C1 segment of cervical spinal cord (tissue), 14 donors: ENCODE measurements around the gene INPP4A.
"Not testable (repeated sequence)": the region's sequence is repeated elsewhere in the genome, so short reads cannot be mapped to it uniquely, and the experiment has no call there.

Experiments
- DNase-seq, 14 donors: peaks; one replicate each; lab custom pipeline; 2025; lab: John Stamatoyannopoulos, UW

INPP4A gene

DNA sequence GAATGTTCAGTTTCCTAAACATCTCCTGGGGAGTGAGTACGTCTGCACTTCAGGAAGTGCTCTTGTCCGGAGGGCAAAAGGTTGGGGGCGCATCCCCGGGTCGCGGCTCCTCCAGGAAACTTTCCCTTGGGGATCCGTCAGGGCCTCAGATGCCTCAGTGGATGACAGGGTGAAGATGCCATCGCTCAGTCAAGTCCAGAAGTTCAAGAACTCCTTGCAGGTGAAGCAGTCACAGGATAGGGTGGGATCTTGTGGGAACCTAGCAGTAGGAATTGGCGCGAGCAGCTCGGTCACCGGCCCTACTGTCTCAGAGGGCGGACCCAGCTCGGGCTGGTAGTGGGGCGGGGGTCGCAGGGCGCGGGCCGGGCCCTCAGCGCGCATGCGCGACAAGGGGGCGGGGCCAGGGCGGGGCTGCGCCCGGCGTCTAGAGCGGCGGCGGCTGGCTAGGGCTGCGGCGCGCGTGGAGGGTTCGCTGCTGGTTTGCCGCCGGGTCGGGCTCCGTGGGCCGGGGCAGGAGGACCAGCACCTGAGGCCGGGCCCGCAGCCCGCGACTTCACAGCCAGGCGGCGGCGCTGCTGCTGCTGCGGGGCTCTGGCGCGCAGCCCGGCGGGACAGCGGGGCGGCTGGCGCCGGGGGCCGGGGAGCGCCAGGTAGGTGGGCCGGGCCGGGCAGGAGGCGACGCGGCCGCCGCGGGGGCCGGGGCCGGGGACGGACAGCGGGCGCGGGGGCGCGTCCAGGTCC is at the start of gene INPP4A:
Gene INPP4A, plus strand, starts transcription at position 423 of the 741 bp plus-strand sequence. CDS start 75,191 bp downstream, outside the sequence.
- peak in 13 of 14 donors; percentile 20 to 89 (median 68) for DNase-seq

DNA sequence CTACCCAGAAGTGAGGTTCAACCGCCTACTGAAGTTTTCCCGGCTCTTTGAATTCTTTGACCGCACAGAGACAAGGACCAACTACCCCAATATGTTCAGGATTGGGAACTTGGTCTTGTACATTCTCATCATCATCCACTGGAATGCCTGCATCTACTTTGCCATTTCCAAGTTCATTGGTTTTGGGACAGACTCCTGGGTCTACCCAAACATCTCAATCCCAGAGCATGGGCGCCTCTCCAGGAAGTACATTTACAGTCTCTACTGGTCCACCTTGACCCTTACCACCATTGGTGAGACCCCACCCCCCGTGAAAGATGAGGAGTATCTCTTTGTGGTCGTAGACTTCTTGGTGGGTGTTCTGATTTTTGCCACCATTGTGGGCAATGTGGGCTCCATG is 48.7 kb upstream of the INPP4A start:
- no peak for DNase-seq

DNA sequence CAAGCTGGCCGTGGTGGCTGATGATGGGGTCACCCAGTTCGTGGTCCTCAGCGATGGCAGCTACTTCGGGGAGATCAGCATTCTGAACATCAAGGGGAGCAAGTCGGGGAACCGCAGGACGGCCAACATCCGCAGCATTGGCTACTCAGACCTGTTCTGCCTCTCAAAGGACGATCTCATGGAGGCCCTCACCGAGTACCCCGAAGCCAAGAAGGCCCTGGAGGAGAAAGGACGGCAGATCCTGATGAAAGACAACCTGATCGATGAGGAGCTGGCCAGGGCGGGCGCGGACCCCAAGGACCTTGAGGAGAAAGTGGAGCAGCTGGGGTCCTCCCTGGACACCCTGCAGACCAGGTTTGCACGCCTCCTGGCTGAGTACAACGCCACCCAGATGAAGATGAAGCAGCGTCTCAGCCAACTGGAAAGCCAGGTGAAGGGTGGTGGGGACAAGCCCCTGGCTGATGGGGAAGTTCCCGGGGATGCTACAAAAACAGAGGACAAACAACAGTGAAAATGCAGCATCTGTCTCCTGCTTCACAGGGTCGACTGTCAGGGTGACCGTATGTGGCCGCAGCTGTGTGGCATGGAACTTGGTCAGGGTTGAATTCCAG is 47.8 kb upstream of the INPP4A start:
- no peak for DNase-seq

DNA sequence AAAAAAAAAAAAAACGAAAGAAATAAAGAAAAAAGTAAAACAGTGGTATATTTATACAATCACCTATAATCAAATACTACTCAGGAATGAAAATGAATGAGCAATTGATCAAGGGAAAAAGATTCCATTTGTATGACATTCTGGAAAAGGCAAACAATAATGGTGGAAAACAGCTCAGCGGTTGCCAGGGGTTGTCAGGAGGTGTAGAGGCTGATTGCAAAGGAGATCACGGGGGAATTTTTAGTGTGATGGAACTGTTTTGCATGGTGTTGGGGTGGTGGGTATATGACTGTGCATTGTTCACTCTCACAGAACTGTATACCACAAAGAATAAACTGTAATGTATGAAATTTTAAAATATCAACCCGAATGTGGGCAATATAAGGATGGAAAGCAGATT is 45.5 kb upstream of the INPP4A start:
- DNase-seq = no peak

DNA sequence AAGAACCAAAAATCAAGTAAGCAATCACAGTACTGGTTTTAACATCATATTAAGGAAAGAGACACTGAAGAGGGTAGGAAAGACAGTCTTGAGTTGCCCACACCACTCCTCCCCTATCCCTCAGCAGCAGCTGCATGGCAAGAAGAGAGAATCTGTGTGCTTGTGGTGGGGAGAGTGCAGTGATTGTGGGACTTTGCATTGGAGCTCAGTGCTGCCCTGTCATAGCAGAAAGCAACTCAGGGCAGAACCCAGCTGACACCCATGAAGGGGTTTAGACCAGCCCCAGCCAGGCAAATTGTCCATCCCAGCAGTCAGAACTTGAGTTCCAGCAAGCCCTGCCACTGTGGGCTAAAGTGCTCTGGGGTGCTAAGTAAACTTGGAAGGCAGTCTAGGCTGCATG is 40.8 kb upstream of the INPP4A start:
- DNase-seq = no peak

DNA sequence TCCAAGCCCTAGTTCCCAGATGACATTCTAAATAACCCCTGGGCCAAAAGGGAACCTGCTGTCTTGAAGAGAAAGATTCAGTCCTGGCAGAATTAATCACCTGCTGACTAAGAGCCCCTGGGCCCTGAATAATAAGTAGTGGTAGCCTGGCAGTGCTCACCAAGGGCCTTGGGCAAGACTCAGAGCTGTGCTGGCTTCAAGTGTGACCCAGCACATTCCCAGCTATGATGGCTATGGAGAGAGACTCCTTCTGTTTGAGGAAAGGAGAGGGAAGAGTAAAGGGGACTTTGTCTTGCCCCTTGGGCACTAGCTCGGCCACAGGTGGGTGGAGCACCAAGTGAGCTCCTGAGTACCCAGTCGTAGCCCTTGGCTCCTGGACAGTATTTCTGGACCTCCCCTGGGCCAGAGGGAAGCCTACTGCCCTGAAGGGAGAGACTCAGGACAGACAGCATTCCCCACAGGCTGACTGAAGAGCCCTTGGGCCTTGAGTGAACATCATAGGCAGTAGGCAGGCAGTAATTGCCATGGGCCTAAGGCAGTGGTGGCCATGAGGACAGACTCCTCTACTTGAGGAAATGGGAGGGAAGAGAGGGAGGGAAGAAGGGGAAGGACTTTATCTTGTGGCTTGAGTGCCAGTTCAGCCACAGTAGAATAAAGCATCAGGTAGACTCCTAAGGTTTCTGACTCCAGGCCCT is 40.0 kb upstream of the INPP4A start:
- DNase-seq = peak in 1 of 14 donors; percentile 31

DNA sequence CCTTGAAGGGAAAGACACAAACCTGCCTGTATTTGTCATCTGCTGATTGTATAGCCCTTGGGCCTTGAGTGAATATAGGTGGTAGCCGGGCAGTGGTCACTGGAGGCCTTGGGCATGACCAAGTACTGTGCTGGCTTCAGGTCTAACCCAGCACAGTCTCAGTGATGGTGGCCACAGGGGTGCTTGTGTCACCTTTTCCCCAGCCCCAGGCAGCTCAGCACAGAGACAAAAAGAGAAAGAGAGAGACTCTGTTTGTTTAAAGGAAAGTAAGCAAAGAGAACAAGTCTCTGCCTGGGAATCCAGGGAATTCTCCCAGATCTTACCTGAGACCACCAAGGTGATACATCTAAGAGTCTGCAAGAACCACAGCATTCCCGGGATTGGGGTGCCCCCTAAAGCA is 39.4 kb upstream of the INPP4A start:
- DNase-seq = no peak

DNA sequence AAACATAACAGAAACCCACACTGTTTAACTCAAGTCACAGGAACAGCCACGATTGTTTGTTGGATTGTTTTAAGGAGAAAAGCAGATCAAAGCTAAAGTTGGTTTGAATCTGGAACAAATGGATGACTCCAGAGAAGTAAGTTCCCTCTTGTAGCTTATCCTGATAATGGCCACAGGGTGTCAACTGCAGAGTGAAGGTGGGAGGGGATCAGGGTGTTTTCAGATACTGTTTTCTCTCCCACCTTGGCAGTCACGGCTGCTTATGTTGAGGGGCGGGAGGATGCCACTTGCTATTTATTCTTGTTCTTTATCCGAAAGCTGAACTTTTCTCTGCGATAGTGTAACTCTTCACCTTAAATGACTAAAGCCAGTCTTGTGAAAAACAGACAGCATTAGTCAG is 36.5 kb upstream of the INPP4A start:
- DNase-seq = no peak

DNA sequence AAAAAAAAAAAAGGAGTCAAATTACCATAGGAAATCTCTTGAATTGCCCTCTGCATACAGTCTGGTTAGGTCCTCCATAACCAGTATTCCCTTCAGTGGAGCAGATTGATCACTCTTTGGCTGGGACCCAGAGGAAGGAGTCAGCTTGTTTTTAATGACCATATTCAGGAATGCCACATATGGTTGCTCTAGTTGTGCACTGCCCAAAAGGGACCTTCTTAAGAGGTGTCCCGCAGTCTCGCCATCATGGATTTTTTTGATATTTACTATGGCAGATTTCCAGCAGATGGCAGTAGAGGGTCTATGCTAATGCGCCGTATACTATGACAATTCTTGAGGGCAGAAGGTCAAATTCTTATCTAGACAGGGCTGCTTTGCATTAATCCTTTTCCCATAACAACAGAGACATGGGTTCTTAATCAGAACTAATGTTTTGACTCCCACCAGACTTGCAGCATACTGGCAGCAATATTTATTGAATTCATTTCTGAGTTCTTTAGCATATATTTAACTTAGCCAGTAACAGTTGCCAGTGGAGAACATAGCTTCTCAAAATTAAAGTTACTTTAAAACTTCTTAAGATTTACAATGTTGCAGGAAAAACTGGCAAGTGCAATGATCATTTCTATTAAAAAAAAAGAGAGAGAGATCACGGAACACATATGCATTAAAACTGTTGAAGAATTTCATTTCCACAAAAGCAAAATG is 31.8 kb upstream of the INPP4A start:
- peak in 6 of 14 donors; percentile 3 to 36 (median 15) for DNase-seq

DNA sequence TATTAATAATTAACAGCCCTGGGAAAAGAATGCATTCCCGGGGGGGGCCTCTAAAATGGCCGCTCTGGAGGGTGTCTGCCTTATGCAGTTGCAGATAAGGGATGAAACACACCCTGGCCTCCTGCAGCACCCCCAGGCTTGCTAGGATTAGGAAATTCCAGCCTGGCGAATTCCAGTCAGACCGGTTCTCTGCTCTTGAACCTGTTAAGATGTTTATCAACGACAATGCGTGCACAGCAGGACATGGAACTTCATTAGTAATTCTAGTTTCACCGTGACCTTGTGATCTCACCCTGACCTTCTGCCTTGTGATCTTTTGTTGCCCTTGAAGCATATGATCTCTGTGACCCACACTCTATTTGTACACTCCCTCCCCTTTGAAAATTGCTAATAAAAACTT is 30.4 kb upstream of the INPP4A start:
- not testable (repeated sequence) for DNase-seq

DNA sequence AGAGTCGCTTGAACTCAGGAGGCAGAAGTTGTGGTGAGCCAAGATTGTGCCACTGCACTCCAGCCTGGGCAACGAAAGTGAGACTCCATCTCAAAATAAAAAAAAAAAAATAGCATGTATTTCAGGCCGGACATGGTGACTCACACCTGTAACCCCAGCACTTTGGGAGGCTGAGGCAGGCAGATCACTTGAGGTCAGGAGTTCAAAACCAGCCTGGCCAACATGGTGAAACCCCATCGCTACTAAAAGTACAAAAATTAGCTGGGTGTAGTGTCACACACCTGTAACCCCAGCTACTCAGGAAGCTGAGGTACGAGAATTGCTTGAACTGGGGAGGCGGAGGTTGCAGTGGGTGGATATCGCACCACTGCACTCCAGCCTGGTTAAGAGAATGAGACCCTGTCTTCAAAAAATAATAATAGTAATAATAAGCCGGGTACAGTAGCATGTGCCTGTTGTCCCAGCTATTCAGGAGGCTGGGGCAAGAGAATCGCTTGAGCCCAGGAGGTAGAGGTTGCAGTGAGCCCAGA is 28.9 kb upstream of the INPP4A start:
- DNase-seq = not testable (repeated sequence)

DNA sequence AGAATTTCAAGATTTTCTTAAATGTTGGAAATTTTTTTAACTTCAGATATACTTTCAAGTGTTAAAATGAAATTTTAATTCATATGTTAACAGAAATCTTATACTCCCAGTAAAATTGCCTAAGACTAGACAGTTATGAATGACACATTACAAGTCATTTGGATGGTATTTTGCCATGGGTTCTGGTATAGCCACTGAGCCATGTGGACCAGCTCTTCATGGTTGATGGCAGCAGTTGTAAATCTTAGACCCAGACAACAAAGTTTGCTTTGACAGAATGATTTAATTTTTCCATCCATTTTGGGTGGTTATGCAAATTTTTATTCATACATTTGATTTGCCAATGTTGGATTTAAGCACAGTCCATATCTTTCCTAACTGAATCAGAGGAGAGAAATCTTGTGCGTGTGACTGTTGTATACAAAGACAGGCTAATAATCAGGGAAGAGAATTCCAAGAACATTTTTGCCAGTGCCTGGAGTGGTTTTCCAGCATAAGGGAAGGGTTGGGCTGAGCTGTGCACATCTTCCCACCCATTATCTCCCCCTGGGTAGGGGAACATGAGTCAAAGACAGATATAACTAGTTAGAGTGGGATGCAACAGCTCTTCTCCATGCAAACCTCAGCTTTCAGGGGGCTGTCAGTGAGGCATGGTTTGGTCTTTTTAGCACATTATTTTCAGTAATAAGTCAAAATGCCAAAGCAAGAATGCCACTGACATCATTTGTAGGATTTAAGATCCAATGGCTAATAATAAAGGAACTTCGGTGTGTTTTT is 28.1 kb upstream of the INPP4A start:
- DNase-seq = no peak

DNA sequence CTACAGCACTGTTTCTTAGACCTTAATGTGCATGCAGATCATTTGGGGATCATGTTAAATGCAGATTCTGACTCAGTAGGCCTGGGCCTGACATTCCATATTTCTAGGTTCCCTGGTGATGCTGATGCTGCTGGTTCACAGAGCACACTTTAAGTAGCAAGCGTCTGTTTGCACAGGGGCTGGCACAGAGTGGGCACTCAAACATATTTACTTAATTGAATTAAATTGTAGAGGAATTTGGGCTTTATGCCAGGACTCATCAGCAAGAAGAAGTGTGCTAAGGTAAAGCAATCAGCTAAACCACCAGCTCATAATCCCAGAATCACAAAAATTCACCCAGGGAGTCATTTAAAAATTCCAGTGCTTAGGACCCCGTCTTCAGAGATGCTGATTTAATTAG is 25.1 kb upstream of the INPP4A start:
- DNase-seq = no peak

DNA sequence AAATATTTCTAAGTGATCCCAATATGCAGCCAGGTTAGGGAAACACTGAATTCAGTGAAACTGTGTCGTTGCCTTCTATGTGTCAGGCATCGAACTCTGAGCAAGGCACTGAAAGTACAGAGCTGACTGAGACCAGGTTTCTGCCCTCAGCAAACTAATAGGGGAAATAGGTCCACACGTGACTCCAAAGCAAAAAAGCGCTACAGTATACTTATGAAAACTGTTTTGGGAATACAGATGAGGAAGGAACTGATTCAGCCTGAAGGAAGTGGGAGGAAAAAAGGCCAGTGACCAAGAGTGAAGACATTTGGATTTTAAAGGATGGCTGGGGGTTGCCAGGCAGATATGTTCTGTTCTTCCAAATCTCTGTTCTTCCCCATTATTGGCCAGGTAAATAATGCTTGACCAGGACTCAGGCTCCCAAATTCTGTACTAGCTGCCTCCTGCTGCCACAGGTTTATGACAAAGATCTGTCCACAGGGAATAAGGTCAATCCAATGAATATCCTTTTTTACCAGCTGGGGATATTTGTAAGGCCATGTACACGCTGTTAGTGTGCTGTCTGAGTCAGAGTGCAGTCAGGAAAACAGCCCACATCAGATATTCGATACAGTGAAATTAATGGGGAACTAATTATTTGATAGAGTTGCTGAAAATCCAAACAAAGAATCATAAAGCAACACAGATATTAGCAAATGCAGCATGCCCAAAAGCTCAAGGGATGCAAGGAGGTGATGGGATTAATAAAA is 24.5 kb upstream of the INPP4A start:
- DNase-seq = no peak

DNA sequence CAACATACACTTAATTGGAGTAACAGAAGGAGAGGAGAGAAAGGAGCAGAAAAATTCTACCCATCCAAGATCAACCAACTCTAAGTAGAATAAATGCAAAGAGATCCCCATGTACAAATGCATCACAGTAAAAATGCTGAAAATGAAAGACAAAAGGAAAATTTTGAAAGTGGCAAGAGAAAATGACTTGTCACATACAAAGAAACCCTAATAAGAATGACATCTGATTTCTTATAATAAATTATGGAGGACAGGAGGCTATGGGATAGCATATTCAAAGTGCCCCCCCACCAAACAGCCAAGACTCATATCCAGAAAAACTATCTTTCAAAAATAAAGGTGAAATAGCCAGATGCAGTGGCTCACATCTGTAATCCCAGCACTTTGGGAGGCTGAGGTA is 22.2 kb upstream of the INPP4A start:
- no peak for DNase-seq

DNA sequence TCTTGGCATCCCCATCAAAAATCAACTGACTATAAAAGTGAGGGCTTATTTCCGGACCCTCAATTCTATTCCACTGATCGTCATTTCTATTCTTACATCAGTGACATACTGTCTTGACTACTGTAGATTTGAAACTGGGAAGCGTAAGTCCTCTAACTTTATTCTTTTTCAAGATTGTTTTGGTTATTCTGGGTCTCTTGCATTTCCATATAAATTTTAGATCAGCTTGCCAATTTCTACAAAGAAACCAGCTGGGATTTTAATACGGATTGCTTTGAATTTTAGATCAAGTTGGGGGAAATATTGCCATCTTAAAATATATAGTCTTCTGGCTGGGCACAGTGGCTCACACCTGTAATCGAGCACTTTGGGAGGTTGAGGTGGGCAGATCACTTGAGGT is 17.9 kb upstream of the INPP4A start:
- no peak for DNase-seq

DNA sequence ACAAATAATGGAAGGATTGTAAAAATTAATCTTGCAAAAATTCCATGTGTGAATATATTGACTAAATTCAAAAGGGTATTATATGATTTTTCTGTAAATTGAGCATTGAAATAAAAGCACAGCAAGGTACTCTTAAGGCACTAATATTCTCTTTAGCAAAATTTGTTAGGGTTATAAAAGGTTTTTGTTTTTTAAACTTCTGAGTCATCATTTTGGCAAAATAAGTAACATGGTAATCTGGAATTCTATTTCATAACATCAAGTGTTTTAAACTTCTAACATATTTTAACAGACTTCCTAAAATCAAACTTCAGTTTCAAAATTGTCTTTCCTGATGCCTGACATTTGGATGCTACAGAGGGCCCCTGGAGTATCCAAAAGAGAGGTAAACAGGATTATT is 12.5 kb upstream of the INPP4A start:
- DNase-seq = no peak

DNA sequence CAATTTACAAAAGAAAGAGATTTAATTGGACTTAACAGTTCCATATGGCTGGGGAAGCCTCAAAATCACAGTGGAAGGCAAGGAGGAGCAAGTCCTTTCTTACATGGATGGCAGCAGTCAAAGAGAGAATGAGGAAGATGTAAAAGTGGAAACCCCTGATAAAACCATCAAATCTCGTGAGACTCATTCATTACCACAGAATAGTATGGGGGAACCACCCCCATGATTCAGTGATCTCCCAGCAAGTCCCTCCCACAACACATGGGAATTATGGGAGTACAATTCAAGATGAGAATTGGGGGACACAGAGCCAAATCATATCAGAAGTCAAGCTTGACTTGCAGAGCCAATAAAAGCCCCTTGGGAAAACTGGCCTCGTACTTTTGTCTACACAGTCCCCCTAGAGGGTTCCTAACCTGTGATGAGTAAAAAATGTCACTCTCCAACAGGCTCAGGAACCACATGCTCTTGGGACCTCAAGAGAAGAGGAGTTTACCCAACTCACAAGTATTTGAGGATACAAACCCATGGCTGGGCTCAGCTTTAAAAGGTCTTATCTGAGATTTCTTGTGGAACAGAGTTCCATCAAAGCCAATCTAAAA is 11.2 kb upstream of the INPP4A start:
- DNase-seq = no peak

DNA sequence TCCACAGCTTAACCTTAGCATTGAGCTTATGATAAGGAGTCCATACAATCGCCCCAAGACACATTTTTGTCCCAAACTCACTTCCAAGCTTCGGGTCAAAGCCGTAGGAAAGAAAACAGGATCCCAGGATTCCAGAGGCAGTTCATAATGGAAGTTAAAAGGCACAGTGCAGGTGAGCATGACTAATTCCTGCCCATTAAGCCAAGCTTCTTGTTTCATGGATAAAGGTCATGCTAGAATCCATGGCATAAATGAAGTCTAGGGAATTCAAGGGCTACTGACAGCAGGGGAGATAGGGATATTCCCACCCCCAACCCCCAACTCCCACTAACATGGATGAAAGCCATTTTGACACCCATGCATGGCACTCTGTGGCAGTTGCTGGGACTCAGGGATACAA is 10.2 kb upstream of the INPP4A start:
- no peak for DNase-seq

DNA sequence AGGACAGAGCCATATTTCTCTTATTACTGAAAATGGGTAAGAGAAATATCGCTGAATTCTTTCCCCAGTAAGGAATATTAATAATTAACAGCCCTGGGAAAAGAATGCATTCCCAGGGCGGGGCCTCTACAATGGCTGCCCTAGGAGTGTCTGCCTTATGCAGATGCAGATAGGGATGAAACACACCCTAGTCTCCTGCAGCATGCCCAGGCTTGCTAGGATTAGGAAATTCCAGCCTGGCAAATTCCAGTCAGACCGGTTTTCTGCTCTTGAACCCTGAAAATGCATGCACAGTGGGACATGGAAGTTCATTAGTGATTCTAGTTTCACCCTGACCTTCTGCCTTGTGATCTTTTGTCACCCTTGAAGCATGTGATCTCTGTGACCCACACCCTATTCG is 9.0 kb upstream of the INPP4A start:
- DNase-seq = not testable (repeated sequence)
